NCI-H524 (cell line): ENCODE measurements around the gene SPG7.

Source experiments
- DNase-seq, 2 experiments: peaks; one replicate each; lab custom pipeline; 2025; lab: John Stamatoyannopoulos, UW

SPG7 gene

DNA sequence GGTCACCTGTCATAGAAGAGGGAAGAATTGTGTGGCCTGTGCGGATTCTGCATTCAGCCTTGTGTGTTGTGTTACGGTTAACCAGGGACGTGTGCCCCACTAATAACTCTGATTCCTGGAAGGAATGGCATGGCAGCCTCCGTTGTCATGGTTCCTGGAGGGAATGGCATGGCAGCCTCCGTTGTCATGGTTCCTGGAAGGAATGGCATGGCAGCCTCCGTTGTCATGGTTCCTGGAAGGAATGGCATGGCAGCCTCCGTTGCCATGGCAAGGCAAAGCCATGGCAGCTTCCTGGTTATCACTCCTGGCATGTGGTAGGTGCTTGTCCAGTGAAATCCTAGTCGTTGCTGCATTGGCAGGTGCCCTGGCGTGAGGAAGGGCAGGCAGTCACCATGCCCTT is 8.9 kb downstream of the SPG7 start:
- DNase-seq: no peak

DNA sequence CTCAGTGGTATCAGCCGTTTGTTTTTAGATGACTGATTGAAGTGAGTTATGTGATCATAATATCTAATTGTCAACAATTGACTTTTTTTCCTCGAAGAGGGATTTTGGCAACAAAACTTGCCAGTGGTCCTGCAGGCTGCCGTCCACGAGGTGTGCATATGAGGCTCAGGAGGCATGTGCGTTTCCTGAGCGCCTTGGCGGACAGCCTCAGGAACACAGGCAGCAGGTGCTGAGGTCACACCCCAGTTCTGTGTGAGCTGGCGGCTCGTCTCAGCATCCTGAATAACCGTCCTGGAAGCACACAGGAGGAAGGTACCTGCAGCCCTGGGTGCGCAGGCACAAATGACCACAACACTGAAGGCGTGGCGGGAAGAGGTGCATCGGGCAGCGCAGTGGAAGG is 11.7 kb downstream of the SPG7 start:
- DNase-seq: no peak

DNA sequence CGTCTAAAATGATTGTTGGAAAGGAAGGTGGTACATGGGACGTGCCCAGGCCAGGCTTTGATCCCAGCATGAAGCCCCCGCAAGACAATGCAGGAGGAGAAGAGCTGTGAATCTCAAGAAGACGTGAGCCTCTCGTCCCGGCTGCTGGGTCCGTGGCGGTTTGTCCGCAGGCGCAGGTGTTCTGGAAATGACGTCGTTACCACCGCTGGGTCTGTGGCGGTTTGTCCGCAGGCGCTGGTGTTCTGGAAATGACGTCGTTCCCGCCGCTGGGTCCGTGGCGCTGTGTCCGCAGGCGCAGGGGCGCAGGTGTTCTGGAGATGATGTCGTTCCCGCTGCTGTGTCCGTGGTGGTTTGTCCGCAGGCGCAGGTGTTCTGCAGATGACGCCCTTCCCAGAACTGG is 14.1 kb downstream of the SPG7 start:
- no peak for DNase-seq

DNA sequence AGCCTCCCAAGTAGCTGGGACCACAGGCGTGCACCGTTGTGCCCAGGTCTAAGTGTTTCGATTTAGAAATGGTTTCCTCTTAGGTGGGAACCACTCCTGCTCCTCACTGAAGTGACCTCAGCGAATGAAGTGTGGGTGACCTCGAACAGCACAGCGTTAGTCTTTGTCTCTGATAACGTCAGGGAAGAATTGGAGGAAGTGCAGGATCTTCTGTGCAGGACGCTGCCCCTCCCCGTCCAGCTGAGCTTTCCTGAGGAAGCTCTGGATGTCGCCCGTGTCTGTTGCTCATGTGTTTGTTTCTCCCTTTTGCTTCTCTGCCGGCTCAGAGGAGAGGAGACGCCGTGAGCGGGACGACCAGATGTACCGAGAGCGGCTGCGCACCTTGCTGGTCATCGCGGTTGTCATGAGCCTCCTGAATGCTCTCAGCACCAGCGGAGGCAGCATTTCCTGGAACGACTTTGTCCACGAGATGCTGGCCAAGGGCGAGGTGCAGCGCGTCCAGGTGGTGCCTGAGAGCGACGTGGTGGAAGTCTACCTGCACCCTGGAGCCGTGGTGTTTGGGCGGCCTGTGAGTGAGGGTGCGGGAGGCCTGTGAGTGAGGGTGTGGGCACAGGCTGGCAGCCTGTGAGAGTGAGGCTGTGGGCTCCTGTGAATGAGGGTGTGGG is 15.6 kb downstream of the SPG7 start:
- no peak for DNase-seq

DNA sequence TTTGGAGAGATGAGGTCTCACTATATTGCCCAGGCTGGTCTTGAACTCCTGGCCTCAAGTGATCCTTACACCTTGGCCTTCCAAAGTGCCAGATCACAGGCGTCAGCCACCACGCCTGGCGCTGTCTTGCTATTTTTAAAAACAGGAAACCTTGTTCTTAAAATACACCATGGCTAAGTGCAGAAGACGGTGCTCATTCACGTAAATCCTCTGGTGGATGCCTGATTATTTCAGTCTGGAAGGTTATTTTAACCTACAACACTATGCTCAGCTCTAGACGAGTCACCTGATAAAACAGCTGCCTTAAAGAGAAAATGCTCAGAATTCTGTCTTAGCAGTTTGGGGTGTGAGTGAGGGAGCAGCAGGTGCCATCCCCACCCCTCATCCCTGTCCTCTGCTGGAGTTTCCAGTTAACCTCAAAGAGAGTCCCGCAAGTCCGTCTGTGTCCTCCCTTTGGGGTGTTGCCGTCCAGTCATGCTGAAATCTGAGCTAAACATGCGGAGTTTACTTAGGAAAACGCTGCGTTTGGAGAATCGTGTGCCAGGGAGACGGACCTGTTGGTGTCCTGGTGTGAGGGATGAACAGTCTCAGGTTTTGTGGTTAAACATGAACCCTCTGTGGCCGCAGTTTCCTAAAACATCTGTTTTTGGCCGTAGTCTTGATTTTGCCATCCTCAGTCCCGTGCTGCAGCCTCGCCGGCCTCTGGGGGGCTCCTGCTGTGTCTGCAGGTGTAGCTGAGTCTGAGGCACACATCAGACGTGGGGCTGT is 17.1 kb downstream of the SPG7 start:
- no peak for DNase-seq

DNA sequence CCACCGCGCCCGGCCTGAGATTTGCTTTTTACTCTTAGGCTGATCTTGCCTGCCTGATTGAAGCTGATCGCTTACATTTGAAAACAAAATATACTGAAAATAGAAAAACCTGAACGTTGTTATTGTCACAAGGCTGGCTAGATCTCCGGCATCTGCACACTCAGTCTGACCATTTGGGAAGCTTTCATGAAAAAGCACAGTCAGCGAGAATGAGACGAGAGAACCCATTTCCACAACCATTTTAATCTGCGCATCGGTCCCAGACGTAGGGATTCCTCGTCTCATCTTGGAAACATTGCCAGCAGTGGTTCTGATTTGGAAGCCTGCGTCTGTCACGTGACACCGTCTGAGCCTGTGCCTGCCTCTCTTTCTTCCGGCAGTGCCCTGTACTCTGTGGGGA is 20.9 kb downstream of the SPG7 start:
- DNase-seq: no peak

DNA sequence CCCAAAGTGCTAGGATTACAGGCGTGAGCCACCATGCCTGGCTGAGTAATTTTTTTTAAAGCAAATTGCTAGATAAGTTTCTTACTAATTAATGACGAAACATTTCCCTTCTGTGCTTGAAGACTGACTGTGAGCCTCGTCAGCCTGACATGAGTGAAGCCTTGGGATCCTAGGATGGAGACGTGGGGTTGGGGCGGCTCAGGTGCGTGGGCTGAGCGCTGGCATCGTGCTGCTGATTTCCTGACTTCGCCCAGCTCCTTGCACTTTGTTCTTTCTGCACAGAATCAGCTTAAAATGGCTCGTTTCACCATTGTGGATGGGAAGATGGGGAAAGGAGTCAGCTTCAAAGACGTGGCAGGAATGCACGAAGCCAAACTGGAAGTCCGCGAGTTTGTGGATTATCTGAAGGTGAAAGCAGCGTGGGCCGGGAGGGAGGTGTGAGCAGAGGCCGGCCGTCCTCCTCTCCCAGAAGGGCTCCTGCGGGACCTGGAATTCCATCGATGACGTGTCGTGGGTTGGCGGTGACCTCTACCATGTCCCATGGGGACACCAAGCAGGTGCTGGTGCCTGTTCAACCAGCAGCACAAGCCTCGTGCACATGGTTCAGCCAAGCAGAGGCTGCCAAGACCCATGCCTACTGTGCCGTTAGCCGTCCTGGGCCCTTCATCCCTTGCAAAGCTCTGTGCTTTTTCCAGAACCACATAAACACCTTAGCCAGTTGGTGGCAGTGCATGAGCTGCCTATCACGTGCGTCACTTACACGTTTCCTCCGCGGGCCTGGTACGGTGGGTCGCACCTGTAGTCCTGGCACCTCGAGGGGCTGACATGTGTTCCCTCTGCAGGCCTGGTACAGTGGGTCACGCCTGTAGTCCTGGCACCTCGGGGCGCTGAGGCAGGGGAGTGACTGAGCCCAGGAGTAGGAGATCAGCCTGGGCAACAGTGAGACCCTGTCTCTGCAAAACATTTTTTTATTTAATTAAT is 22.5 kb downstream of the SPG7 start:
- DNase-seq: no peak

DNA sequence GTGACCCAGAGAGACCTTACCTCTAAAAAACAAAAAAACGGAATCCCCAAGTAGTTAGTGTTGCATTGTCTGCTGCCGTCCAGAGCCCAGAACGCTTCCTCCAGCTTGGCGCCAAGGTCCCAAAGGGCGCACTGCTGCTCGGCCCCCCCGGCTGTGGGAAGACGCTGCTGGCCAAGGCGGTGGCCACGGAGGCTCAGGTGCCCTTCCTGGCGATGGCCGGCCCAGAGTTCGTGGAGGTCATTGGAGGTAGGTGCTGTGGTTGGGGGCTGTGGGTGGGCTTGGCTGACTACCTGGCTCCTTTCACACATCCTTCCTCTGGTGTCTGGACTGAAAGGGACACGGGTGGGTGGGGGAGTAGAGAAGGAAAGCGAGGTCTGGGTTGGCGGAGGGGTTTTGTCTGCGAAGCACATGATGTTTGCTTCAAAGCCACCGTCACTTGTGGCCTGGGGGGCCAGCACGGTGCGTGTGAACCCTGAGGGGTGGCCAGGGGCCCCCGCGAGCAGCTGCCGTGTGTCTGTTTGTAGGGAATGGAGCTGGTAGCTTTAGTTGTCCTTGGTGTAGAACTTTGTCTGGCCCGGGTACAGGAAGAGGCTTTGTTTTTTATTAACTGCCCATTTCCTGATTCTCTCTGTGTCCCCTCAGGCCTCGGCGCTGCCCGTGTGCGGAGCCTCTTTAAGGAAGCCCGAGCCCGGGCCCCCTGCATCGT is 23.8 kb downstream of the SPG7 start:
- no peak for DNase-seq

DNA sequence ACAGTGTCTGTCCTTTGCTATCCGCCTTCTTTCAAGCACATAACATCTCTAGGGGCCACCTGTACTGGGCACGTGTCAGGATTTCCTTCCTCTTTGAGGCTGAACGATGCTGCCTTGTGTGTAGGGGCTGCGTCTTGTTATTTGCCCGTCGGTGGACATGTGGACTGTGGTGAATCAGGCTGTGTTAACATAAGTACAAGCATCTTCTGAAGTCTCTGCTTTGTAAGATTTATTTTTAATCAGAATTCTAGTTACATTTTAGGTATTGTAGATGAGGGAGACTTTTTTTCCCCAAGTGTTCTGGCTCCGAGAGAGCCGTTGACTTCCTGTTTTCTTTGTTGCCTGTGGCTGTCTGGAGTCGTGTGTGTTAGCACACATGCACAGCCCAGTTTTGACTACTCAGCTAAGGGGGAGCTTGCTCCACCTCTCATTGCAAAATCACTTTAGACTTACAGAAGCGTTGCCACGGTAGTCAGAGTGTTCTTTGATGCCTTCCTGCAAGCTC is 26.1 kb downstream of the SPG7 start:
- DNase-seq: no peak

DNA sequence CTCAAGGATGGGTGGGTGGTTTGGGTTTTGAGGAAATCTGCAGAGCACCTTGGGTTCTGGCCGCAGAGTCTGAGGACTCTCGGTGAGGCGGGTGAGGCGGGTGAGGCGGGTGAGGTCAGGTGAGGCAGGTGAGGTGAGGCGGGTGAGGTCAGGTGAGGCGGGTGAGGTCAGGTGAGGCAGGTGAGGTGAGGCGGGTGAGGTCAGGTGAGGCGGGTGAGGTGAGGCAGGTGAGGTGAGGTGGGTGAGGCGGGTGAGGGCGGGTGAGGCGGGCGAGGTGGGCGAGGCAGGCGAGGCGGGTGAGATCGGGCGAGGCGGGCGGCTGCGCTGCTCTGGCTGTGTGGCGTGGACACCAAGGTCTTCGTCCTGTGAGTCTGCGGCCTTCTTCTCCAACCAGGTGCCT is 28.2 kb downstream of the SPG7 start:
- no peak for DNase-seq

DNA sequence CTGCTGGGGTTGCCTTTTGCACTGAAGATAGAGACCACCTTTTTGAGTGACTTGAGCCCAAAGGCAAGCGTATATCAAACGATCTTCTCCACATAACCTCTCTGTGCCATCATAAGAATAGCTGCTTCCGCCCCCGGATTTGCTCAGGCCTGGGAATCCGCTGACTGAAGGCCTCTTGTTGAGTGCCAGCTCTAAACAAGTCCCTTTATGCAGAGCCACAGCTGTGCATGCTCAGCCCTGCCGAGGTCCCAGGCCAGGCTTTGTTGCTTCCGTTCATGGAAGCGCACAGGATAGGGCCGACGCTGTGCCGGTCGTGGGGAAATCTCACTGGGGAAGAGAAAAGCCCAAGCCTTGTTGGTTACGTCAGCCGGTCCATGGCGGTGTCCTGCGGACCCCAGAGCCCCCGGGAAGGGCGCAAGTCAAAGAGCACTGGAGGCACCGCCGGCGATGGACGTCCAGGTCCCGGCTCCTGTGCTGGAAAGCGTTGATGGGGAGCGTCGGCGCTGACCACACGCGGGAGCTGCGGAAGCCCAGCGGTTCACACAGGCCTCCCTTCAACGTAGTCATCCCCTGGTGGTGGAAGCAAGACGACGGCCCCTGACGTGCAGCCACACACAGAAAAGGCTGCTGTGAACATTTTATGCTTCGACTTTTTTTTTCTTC is 28.8 kb downstream of the SPG7 start:
- no peak for DNase-seq

DNA sequence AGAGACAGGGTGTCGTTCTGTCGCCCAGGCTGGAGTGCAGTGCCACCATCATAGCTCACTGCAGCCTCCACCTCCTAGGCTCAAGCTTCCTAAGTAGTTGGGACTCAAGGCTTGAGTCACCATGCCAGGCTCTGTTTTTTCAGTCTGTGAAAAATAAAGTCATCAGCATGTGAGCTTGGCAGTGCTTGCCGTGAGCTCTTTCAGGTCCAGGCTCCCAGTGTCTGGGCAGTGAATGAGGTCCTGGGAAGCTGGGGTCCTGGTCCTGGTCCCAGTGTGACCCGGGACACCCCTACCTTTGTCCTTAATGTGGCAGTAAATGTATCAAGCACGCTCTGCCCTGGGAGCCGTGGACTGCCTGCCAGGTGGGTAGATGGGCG is 29.3 kb downstream of the SPG7 start:
- DNase-seq: no peak

DNA sequence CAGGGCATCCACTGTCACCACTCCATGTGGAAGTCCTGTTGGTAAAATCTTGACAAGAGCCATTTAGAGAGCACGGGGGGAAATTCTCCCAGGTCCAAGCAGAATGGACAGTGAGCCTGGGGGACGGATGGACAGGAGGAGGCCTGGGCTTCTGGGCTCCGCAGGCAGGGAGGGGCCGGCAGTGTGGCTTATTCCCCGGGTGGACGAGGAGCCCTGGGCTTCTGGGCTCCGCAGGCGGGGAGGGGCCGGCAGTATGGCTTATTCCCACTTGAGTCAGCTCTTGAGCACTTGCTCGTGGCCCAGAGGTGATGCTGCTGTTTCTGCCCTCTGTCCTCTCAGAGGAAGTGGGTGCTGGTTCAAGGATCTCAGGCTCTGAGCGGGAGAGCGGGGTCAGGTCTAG is 30.1 kb downstream of the SPG7 start:
- no peak for DNase-seq

DNA sequence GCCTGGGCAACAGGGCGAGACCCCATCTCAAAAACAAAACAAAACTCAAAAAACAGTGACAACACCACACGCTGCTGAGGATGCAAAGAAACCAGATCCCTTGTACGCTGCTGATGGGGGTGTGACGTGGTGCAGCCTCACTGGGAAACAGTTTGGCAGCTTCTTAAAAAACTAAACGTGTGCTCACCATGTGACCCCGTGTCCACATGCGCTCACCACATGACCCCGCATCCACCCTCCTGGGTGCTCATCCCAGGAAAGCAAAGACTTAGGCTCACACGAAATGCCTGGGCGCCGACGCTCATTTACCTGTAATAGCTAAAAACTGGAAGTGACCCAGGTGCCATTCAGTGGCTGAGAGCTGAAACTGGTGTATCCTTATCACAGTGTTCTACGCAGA is 32.4 kb downstream of the SPG7 start:
- no peak for DNase-seq

DNA sequence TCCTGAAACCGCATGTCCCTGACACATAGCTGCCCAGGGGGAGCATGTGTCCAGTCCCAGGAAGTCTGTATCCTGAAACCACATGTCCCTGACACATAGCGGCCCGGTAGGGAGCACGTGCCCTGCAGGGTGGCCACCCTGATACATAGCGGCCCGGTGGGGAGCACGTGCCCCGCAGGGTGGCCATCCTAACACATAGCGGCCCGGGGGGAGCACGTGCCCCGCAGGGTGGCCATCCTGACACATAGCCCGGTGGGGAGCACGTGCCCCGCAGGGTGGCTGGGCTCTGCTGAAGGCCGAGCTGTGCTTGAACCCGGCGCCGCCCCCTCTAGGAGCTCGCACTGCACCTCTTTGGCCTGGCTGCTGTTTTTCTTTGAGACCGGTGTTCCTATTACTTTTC is 33.6 kb downstream of the SPG7 start:
- DNase-seq: no peak

DNA sequence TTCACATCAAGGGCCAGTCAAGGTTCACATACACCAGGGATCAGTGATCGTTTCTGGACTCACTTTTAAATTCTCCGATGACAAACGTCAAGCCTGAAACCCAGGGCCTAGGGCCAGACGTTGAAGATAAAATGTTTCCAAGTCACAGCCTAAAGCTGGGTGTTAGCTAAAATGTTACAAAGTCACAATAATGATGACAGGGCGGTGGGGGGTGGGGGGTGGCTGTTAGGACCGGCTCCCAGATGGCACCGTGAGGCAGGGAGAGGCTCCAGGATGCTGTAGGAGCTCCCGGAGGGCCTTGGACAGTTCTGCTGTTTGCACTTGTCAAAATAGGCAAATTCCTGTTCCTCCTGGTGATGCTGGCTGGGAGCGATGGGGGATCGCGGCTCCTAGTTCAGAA is 35.9 kb downstream of the SPG7 start:
- no peak for DNase-seq

DNA sequence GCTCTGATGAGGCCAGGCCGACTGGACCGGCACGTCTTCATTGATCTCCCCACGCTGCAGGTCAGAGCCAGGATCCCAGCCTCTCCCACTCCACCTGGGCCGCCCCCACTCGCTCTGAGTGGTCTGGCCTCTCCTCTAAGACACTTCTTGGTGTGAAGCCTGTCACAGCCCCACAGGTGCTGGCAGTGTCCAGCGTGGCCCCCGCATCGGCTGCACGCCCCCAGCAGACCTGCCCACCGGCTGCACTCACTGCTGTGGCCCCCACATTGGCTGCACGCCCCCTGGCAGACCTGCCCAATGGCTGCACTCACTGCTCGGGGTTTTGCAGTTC is 36.5 kb downstream of the SPG7 start:
- no peak for DNase-seq

DNA sequence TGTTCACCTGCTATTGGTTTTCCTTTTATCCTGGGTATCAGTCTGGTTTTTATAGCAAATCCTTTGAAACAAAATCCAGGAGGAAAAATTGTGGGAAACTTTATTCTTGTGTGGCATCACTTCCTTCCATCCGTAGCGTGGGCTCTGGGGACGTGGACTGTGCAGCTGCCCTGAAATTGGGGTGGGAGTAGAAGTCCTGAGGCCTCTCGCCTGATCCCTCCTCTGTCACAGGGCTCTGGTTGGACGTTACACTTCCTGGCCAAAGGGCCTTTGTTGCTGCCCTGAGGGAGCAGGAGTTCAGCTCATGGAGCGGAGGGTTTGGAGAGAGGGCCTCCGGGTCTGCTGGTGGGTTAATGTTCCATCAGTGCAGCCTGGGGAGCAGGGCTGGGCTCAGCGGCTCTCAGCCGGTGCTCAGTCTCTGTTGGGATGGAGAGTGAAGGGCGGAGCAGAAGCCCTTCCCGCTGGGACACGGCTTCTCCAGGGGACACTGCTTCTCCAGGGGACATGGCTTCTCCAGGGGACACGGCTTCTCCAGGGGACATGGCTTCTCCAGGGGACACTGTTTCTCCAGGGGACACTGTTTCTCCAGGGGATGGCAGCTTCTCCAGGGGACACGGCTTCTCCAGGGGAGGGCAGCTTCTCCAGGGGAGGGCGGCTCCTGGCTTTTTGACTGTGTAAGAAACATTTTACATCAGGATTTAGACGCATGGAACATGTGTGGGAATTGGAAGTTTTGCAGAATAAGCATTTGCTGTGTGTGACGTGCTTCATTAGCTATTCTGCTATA is 37.0 kb downstream of the SPG7 start:
- DNase-seq: no peak

DNA sequence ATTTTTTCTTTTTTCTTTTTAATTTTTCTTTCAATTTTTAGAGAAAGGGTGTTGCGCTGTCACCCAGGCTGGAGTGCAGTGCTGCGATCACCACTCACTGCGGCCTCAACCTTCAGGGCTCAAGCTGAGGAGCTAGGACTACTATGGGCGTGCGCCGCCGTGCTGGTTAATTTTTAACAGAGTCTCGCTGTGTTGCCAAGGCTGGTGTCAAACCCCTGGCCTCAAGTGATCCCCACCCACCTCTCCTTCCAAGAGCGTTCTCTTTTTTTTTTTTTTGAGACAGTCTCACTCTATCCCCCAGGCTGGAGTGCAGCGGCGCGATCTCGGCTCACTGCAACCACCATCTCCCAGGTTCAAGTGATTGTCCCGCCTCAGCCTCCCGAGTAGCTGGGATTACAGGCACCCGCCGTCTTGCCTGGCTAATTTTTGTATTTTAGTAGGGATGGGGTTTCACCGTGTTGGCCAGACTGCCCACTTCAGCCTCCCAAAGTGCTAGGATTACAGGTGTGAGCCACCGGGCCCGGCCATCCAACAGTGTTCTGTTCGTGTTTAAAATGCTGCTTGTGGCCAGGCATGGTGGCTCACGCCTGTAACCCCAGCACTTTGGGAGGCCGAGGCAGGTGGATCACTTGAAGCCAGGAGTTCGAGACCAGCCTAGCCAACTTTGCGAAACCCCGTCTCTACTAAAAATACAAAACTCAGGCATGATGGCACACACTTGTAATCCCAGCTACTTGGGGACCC is 37.8 kb downstream of the SPG7 start:
- no peak for DNase-seq

DNA sequence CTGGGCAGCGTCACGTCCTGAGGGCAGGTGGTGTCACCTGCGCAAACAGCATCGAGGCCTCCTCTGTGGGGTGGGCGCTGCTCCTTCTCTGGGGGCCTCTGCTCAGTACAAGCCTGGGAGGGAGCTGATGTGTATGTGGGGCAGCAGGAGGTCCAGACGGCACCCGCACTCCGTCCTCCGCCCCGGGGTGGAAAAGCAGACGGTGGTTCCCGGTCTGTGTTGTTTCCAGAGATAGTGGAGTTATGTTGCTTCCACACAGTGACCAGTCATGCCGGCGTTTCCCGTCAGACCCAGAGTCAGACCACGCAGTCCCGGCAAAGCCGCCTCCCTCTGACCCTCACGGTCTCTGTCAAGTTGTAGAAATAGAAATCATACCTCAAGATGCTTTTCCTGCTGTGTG is 38.6 kb downstream of the SPG7 start:
- DNase-seq: no peak
